GM12878 (cell line): ENCODE measurements around the gene ZNF429. TPM values are rescaled to one million over a fixed set of nuclear protein-coding genes. Genes with fewer than 3 reads are reported as not detected.
A peak's percentile ranks its signal among the peaks of the same experiment; 100 is the strongest.

Experiments used
- ATF2 ChIP-seq: IDR thresholded peaks from 2 replicates; pipeline ENCODE4 v1.6.1; 2012; ENCODE audit warnings: low read length, inconsistent platforms
- CHD4 ChIP-seq: fragments of 200-600 bp; sonication (generic); IDR thresholded peaks from 2 replicates; pipeline ENCODE4 v1.6.1; 2016; ENCODE audit warnings: mild to moderate bottlenecking
- DPF2 ChIP-seq: fragments of 450-650 bp; IDR thresholded peaks from 2 replicates; pipeline ENCODE4 v1.6.1; 2017; ENCODE audit warnings: mild to moderate bottlenecking
- KLF5 ChIP-seq: fragments of 450-650 bp; IDR thresholded peaks from 2 replicates; pipeline ENCODE4 v1.6.1; 2014; ENCODE audit warnings: mild to moderate bottlenecking; ENCODE audit not compliant: partially characterized antibody
- MLLT1 ChIP-seq: fragments of 450-650 bp; IDR thresholded peaks from 2 replicates; pipeline ENCODE4 v1.6.1; 2016; ENCODE audit warnings: mild to moderate bottlenecking
- NFYA ChIP-seq: IDR thresholded peaks from 2 replicates; pipeline ENCODE4 v1.6.1; 2011; ENCODE audit warnings: low read depth, mild to moderate bottlenecking, low read length, improper control_type of control experiment, borderline replicate concordance
- NR2C2 ChIP-seq: IDR thresholded peaks from 2 replicates; pipeline ENCODE4 v1.6.1; 2011; ENCODE audit warnings: borderline replicate concordance, low read depth; ENCODE audit not compliant: control insufficient read depth, insufficient read length
- PKNOX1 ChIP-seq: fragments of 450-650 bp; IDR thresholded peaks from 2 replicates; pipeline ENCODE4 v1.6.1; 2016; ENCODE audit warnings: mild to moderate bottlenecking
- POU2F2 ChIP-seq: IDR thresholded peaks from 3 replicates; pipeline ENCODE4 v1.6.1; 2011; ENCODE audit warnings: low read depth, mild to moderate bottlenecking, low read length, borderline replicate concordance
- RBBP5 ChIP-seq: fragments of 200-600 bp; sonication (generic); conservative IDR thresholded peaks from 2 replicates; pipeline ENCODE4 v1.6.1; 2016
- SRF ChIP-seq, 2 experiments: IDR thresholded peaks; 2 replicates each; pipeline ENCODE4 v1.6.1; 2011; ENCODE audit warnings: low read depth in 2 of 2, low read length in 2 of 2, mild to moderate bottlenecking in 1 of 2, moderate library complexity in 1 of 2
- TCF7 ChIP-seq: IDR thresholded peaks from 2 replicates; pipeline ENCODE4 v1.6.1; 2014; ENCODE audit warnings: antibody characterized with exemption, borderline replicate concordance
- USF2 ChIP-seq: IDR thresholded peaks from 2 replicates; pipeline ENCODE4 v1.6.1; 2011; ENCODE audit warnings: low read depth, low read length, improper control_type of control experiment, borderline replicate concordance
- ZBTB4 ChIP-seq: fragments of 450-650 bp; formaldehyde crosslinking; IDR thresholded peaks from 2 replicates; pipeline ENCODE4 v1.4.0; 2022; ENCODE audit warnings: mild to moderate bottlenecking, moderate library complexity
- ZNF687 ChIP-seq: fragments of 450-650 bp; IDR thresholded peaks from 2 replicates; pipeline ENCODE4 v1.6.1; 2017; ENCODE audit warnings: mild to moderate bottlenecking, moderate library complexity
- polyA plus RNA-seq, 11 experiments: library from polyadenylated mRNA; depleted of rRNA in 4 of 11; unstranded in 6 of 11; stranded (reverse) in 5 of 11; fragments of >200 nt; fragmentation: Nextera tagmentation in 4 of 11; fragmentation: Illumina TruSeq in 1 of 11; extraction: Ambion mirVana in 4 of 11; extraction: Trizol in 1 of 11; gene quantifications; 1 replicate in 1 of 11; 2 replicates in 10 of 11; pipeline versions ENCODE4 v1.2.1 to v1.2.3, GENCODE V29; 2011 to 2016; ENCODE audit warnings: inconsistent platforms in 2 of 11, missing spikeins in 2 of 11, low read depth in 1 of 11
- total RNA-seq, 4 experiments: library from RNA; depleted of rRNA in 3 of 4; stranded (reverse); fragments of >200 nt in 3 of 4; fragmentation: Illumina TruSeq in 1 of 4; extraction: Trizol in 1 of 4; gene quantifications; 2 replicates each; pipeline versions ENCODE4 v1.2.1 to v1.2.3, GENCODE V29; 2013 to 2021

The ZNF429 gene
- total and polyA plus RNA-seq, 10 of the 15 experiments (the other 5 are each of a cell fraction or from before 2014, with no cell fraction given): 1.4 to 4.3 (median 2.8) TPM

GRCh38 chr19:21505459-21506451 lies at the start of gene ZNF429 (continued):
- no peak for TF ChIP-seq ZNF687
- no peak for TF ChIP-seq DPF2
- peak; percentile 97 for TF ChIP-seq PKNOX1
- no peak for TF ChIP-seq SRF (IDR thresholded peaks at IDR 0.05; ENCODE audit: low read depth in 2 of 2, low read length in 2 of 2)
- TF ChIP-seq NR2C2: no peak
- TF ChIP-seq RBBP5: no peak
- TF ChIP-seq ATF2: no peak
- TF ChIP-seq USF2: no peak
- no peak for TF ChIP-seq MLLT1
- no peak; the same call in 2 of the 3 replicates for TF ChIP-seq POU2F2
- no peak for TF ChIP-seq KLF5
- no peak for TF ChIP-seq CHD4
- TF ChIP-seq NFYA: no peak
- no peak for TF ChIP-seq ZBTB4 (CRISPR knock-in tag)
- TF ChIP-seq TCF7: no peak
